Measurements from ENCODE around the gene DPH6.

- TF ChIP-seq CTCF (IDR thresholded peaks at IDR 0.05), result no peak
- no peak for TF ChIP-seq POLR2A (IDR thresholded peaks at IDR 0.05; ENCODE audit: low read length)
Measured at GRCh38 chr15:35320911-35321310, 225.1 kb downstream of the DPH6 start.

Data from A549 (cell line).